Pancreas (tissue), 10 donors: ENCODE results near the gene RAD51B. TPM values are rescaled to one million over a fixed set of nuclear protein-coding genes. Genes with fewer than 3 reads are reported as not detected.

Source experiments
- ATAC-seq, 4 donors: fragments of 200-7000 bp; cut with Tn5 transposase; one replicate each; pipeline versions ENCODE4 v1.8.0 to v1.9.1; 2020; ENCODE audit warnings: mild to moderate bottlenecking in 4 of 4, moderate library complexity in 4 of 4
- DNase-seq, 6 donors: peaks; one replicate each; pipeline ENCODE4 v3.0.0-alpha.2; 2020
- FAIRE-seq: peaks from 2 replicates; lab custom pipeline; 2012; peaks lifted over from hg19 to GRCh38; lab: Jason Lieb, UNC
- H3K27ac ChIP-seq, 4 donors: fragments of 200-600 bp; sonication (generic); 1 replicate in 3 of 4; 2 replicates in 1 of 4; pipeline versions ENCODE4 v1.5.0 to v1.8.0; 2020
- H3K27me3 ChIP-seq, 4 donors: fragments of 200-600 bp; one replicate each; pipeline ENCODE4 v1.8.0; 2021
- H3K36me3 ChIP-seq, 3 donors: fragments of 200-600 bp; sonication (generic) in 1 of 3; one replicate each; pipeline versions ENCODE4 v1.5.0 to v1.8.0; 2020 to 2021
- H3K4me1 ChIP-seq, 3 donors: fragments of 200-600 bp; one replicate each; pipeline ENCODE4 v1.8.0; 2021
- H3K4me3 ChIP-seq, 4 donors: fragments of 200-600 bp; sonication (generic) in 2 of 4; one replicate each; pipeline versions ENCODE4 v1.5.0 to v1.8.0; 2020 to 2021
- H3K9me3 ChIP-seq, 4 donors: fragments of 200-600 bp; one replicate each; pipeline ENCODE4 v1.8.0; 2021
- CTCF ChIP-seq, 4 donors: fragments of 200-600 bp; sonication (generic) in 3 of 4; IDR thresholded peaks; one replicate each; pipeline versions ENCODE4 v1.5.0 to v1.8.0; 2021; ENCODE audit warnings: antibody characterized with exemption in 4 of 4
- WGBS, 2 donors: extraction: QIAGEN DNeasy Blood & Tissue Kit; methylation state at CpG; one replicate each; pipeline ENCODE4 v1.1.7; 2013; 5-methylcytosine and 5-hydroxymethylcytosine counted together
- intact Hi-C, 3 donors: fragments of 100-400 bp; cut with DNase I; formaldehyde crosslinking; loops; one replicate each; pipeline versions ENCODE4 v1.11.1 to v1.14.2; 2022
- polyA plus RNA-seq, 2 donors: library from polyadenylated mRNA; stranded (reverse); fragments of 200-250 nt; gene quantifications; one replicate each; pipeline ENCODE4 v1.2.3, GENCODE V29; 2013
- total RNA-seq, 6 donors: library from RNA; stranded (reverse); fragmentation: NEBNext Ultra II Directional in 4 of 6; extraction: Animal tissue kit (Norgen Biotek cat#: 25700) in 4 of 6; gene quantifications; one replicate each; pipeline versions ENCODE4 v1.2.1 to v1.2.4, GENCODE V29; 2021 to 2023
- donor health status: healthy with polysubstance abuse.
- donor health status: DM: no; HTN: no; CAD: no; lungs with moderate emphysema.
- donor health status: DM: no; HTN: no; CAD: no.
- donor health status: control.
- donor health status: control.
- donor health status: Bipolar disorder and iron deficiency.
- donor health status: DM: yes; HTN: yes; CAD: no.
- donor health status: DM: no; HTN: no; CAD: no.
- donor health status: DM: no; HTN: no; CAD: no.
- donor health status: DM: yes; HTN: yes; CAD: no.

RAD51B gene
- total and polyA plus RNA-seq, 8 donors, result 1.1 to 17.3 (median 5.8) TPM

GRCh38 chr14:68495101-68496039 is 675.8 kb downstream of the RAD51B start:
- FAIRE-seq (no peak), DNase-seq (no peak), ATAC-seq (no peak)
- Histone ChIP-seq H3K27ac (no peak overlapping the region), H3K9me3 (no peaks in the 10 kb centered on the region), H3K4me3 (no peak overlapping the region), H3K27me3 (no peaks in the 10 kb centered on the region), H3K36me3 (no peaks in the 10 kb centered on the region), H3K4me1 (no peaks in the 10 kb centered on the region)
- intact Hi-C loops, result no loop called here
- WGBS, 2 donors, result 89 to 91% methylated on average over 14 of the region's 14 CpGs
- no peak for TF ChIP-seq CTCF (IDR thresholded peaks at IDR 0.05)

- TF ChIP-seq CTCF (IDR thresholded peaks at IDR 0.05), result no peak
These were observed 677.4 kb downstream of the RAD51B start for GRCh38 chr14:68497011-68497410.

DNA sequence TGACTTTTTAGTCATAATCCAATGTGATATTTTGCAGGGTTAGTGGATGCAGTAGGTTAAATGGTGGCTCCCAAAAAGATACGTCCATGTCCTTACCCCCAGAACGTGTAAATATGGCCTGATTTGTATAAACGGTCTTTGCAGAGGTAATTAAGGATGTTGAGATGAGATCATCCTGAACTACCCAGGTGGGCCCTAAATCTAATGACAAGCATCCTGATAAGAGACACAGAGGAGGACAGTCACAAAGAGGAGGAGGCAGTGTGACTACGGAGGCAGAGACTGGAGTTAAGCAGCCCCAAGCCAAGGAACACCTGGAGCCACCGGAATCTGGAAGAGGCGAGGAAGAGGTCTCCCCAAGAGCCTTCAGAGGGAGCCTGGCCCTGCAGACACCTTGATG is 679.9 kb downstream of the RAD51B start:
- ATAC-seq (no peak), FAIRE-seq (no peak), DNase-seq (no peak)
- Histone ChIP-seq H3K4me1 (peaks cover 0 to 7% (median 5%) of the 10 kb centered on the region in 3 donors), H3K36me3 (no peaks in the 10 kb centered on the region), H3K27ac (no peak overlapping the region), H3K9me3 (no peaks in the 10 kb centered on the region), H3K27me3 (no peaks in the 10 kb centered on the region), H3K4me3 (no peak overlapping the region)
- no peak for TF ChIP-seq CTCF (IDR thresholded peaks at IDR 0.05)
- intact Hi-C loops, result no loop called here
- 92 to 95% methylated on average over 6 of the region's 6 CpGs for WGBS, 2 donors

More at GRCh38 chr14:68497011-68497410, 677.4 kb downstream of the RAD51B start:
- Histone ChIP-seq H3K27ac (no peak overlapping the region), H3K27me3 (no peaks in the 10 kb centered on the region), H3K36me3 (no peaks in the 10 kb centered on the region), H3K9me3 (no peaks in the 10 kb centered on the region), H3K4me1 (peaks cover 0 to 7% (median 5%) of the 10 kb centered on the region in 3 donors), H3K4me3 (no peak overlapping the region)
- no peak for DNase-seq
- no peak for ATAC-seq
- FAIRE-seq, result no peak
- WGBS, 2 donors, result 88 to 96% methylated on average over 2 of the region's 2 CpGs
- intact Hi-C loops, result no loop called here

DNA sequence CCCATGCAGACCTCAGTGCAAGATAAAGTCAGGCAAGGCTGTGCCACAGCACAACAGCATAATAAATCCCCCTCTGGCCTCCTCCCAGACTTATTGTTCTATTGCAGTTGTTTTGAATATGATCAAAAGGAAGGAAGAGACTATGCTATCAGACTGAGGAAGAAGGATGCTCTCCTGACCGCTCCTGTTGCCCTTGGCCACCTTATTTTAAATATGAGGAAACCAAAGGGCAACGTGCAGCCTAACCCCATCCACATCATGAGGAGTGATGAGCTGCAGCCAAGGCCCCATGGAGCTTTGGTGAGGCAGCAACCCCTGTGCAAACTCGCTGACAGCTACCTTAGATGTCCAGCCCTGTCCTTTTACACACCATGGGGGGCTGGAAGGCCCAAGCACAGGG is 681.6 kb downstream of the RAD51B start:
- no peak for FAIRE-seq
- ATAC-seq, result no peak
- no peak overlapping the region for H3K4me3 ChIP-seq
- intact Hi-C loops, result no loop called here
- DNase-seq, result no peak
- H3K36me3 ChIP-seq, result no peaks in the 10 kb centered on the region
- no peak for TF ChIP-seq CTCF (IDR thresholded peaks at IDR 0.05)
- whole genome bisulfite sequencing, 2 donors, result 88 to 91% methylated on average over 3 of the region's 3 CpGs
- no peaks in the 10 kb centered on the region for H3K27me3 ChIP-seq
- H3K4me1 ChIP-seq, result peaks cover 0 to 8% (median 7%) of the 10 kb centered on the region in 3 donors
- H3K9me3 ChIP-seq, result no peaks in the 10 kb centered on the region
- no peak overlapping the region for H3K27ac ChIP-seq

- FAIRE-seq (no peak), DNase-seq (peak in 3 of 6 donors; percentile 59 to 76 (median 67)), ATAC-seq (peak; percentile 51 to 81 (median 78))
- H3K9me3 ChIP-seq, result no peaks in the 10 kb centered on the region
- no peak overlapping the region for H3K4me3 ChIP-seq
- WGBS, 2 donors, result 42 to 55% methylated on average over 9 of the region's 9 CpGs
- H3K36me3 ChIP-seq, result no peaks in the 10 kb centered on the region
- peaks cover 0 to 12% (median 10%) of the 10 kb centered on the region in 3 donors for H3K4me1 ChIP-seq
- intact Hi-C loops, result no loop called here
- H3K27ac ChIP-seq, result no peak overlapping the region
- TF ChIP-seq CTCF (IDR thresholded peaks at IDR 0.05), result no peak
- H3K27me3 ChIP-seq, result no peaks in the 10 kb centered on the region
These were observed 682.1 kb downstream of the RAD51B start for GRCh38 chr14:68501614-68502052.
